ENCODE measurements around the gene GPR148.

GPR148 gene

DNA sequence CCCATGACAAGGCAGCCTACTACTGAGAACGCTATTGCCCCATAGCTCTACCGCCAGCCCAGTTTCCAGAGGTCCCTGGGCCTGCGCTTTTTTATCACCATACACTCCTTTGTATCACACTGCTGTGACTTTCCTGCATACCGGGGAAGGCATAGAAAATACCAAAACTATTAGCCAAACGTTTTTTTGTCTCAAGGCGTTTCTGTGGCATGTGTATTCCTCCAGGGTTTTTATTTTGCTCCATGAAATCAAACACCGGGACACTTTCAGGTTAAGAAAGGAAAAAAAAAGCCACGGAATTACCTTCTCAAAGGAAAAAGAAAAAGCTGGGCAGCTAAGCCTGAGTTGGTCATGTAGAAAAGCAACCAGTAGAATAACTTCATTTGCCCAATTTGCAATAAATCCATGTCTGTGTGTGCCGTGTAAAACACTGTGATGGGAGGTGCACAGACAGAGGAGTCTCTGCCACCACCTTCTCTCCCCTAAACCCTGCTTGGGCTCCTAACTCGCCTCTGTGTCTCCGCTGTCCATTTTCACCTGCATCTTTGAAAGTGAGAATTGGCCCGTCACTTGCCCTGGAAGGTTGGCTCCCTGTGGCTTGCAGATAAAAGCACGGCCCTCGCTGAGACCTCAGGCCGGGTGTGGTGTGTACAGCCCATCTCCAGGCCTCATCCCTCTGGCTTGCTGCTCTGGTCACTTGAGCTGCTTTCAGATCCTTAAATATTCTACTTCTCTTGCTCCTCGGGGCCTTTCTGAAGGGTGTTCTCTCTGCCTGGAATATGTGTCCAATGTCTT lies 28.2 kb downstream of the GPR148 start:
- peaks cover 34% of the 10 kb centered on the region for H3K27me3 ChIP-seq (ENCODE audit: insufficient read depth, low read length)
- H2AFZ ChIP-seq (ENCODE audit: low read depth, low read length) = no peak overlapping the region
- peak overlapping the region; percentile 46 for H3K4me3 ChIP-seq (ENCODE audit: low read length)
- H3K9me3 ChIP-seq (ENCODE audit: low read length) = no peaks in the 10 kb centered on the region
- H3K36me3 ChIP-seq (ENCODE audit: insufficient read depth, low read length) = no peaks in the 10 kb centered on the region
- H3K4me1 ChIP-seq (ENCODE audit: insufficient read depth, low read length) = peaks cover 8% of the 10 kb centered on the region

- peaks cover 27% of the 10 kb centered on the region for H3K27me3 ChIP-seq (ENCODE audit: insufficient read depth, low read length)
- no peaks in the 10 kb centered on the region for H3K36me3 ChIP-seq (ENCODE audit: insufficient read depth, low read length)
- no peaks in the 10 kb centered on the region for H3K9me3 ChIP-seq (ENCODE audit: low read length)
- H3K4me1 ChIP-seq (ENCODE audit: insufficient read depth, low read length) = peaks cover 8% of the 10 kb centered on the region
- no peak overlapping the region for H2AFZ ChIP-seq (ENCODE audit: low read depth, low read length)
- H3K4me3 ChIP-seq (ENCODE audit: low read length) = no peak overlapping the region
Observed at GRCh38 chr2:130759906-130760753, 31.3 kb downstream of the GPR148 start.

DNA sequence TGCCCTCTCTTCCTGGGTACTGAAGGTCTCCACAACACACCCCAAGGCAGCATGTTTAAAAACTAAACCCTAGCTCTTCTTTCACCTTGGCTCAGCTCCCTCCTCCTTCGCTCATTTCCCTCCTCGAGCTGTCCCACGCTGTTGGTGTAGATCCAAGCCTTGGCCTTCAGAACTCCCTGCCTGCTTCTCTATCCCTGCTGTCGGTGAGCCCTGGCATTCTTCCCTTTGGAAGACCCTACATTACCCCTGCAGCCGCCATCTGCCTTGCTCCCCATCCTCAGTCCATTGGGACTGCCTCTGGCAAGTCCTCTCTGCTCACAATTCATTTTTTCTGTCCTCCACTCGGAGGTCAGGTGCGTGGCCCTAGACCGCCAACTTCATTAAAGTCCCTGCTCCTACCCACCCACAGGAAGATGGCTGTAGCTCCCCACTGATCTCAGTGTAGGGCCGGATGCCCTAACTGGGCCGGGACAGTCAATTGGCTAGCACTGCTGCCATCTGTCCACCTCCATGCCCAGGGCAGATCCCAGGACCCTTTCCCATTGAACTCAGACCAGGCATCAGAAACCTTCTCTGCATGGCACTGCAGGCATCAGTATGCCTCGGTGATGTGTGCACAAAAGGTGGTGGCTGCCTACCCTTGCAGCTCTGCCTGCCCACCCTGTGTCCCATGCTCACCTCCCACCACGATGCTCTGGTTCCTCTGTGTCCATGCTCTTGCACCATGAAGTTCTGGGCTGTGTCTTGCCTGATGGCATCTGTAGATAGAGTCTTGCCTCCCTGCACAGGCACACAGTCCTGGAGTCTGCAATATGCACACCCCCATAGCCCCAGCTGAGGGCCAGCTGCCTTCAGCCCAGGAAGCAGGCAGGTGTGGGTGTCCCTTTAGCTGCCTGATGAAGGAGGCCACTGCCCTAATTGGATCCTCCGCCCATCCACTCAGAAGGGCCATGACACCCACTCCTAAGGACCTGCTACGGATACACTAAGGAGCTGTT lies 32.2 kb downstream of the GPR148 start:
- Histone ChIP-seq H2AFZ (ENCODE audit: low read depth, low read length) (no peak overlapping the region), H3K36me3 (ENCODE audit: insufficient read depth, low read length) (no peaks in the 10 kb centered on the region), H3K9me3 (ENCODE audit: low read length) (no peaks in the 10 kb centered on the region), H3K4me1 (ENCODE audit: insufficient read depth, low read length) (peaks cover 3% of the 10 kb centered on the region), H3K4me3 (ENCODE audit: low read length) (no peak overlapping the region), H3K27me3 (ENCODE audit: insufficient read depth, low read length) (peaks cover 24% of the 10 kb centered on the region)

DNA sequence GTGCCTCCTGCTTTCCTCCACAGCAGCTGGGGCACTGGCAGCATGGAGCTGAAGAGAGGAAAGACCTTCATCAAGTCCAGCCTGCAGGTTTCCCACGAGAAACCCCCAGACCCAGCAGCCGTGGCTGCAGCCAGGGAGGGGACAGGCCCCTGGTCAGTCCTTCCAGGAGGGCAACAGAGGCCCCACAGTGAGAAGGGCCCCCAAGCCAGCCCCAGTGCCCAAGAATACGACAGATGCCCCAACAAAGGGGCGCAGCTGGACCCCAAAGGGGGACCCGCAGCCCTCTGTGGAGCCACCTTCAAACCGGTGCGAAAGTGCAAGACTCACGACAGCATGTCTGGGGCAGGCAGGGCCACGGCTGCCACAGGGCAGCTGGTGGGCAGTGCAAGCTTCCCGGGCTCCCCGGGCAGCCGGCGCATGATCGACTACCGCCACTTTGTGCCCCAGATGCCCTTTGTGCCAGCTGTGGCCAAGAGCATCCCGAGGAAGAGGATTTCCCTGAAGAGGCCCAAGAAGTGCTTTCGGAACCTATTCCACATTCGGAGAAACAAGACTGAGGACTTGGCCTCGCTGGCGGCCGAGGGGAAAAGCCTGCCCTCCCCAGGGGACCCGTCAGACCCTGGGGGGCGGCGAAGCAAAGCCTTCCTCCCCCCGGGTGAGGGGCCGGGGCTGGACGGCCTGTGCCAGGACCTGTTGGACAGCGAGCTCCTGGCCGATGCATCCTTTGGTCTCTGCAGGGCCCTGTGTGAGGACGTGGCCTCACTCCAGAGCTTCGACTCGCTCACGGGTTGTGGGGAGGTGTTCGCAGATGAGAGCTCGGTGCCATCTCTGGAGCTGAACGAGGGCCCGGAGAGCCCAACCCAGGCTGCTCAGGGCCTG lies 33.4 kb downstream of the GPR148 start:
- Histone ChIP-seq H3K36me3 (ENCODE audit: insufficient read depth, low read length) (no peaks in the 10 kb centered on the region), H2AFZ (ENCODE audit: low read depth, low read length) (no peak overlapping the region), H3K9me3 (ENCODE audit: low read length) (no peaks in the 10 kb centered on the region), H3K4me3 (ENCODE audit: low read length) (no peak overlapping the region), H3K4me1 (ENCODE audit: insufficient read depth, low read length) (no peaks in the 10 kb centered on the region), H3K27me3 (ENCODE audit: insufficient read depth, low read length) (peaks cover 12% of the 10 kb centered on the region)

DNA sequence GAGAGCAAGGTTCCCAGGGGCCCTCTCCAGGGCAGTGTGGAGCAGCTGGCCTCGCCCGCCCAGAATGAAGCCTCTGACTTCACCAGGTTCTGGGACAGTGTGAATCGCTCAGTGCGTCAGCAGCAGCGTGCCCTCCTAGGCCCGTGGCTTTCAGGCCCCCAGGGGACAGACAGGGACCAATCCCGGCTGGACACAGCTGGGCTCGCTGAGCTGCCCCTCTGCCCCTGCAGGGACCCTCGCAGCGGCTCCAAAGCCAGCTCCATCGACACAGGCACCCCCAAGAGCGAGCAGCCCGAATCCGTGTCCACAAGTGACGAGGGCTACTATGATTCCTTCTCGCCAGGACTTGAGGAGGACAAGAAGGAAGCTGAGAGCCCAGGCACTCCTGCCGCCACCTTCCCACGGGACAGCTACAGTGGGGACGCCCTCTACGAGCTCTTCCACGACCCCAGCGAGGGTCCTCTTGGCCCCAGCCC lies 34.1 kb downstream of the GPR148 start:
- Histone ChIP-seq H3K9me3 (ENCODE audit: low read length) (no peaks in the 10 kb centered on the region), H3K36me3 (ENCODE audit: insufficient read depth, low read length) (no peaks in the 10 kb centered on the region), H3K27me3 (ENCODE audit: insufficient read depth, low read length) (peaks cover 8% of the 10 kb centered on the region), H3K4me1 (ENCODE audit: insufficient read depth, low read length) (no peaks in the 10 kb centered on the region), H3K4me3 (ENCODE audit: low read length) (no peak overlapping the region), H2AFZ (ENCODE audit: low read depth, low read length) (no peak overlapping the region)

GRCh38 chr2:130763405-130763804 lies 34.5 kb downstream of the GPR148 start:
- no peak overlapping the region for H3K4me3 ChIP-seq (ENCODE audit: low read length)
- H3K4me1 ChIP-seq (ENCODE audit: insufficient read depth, low read length) = no peaks in the 10 kb centered on the region
- no peaks in the 10 kb centered on the region for H3K36me3 ChIP-seq (ENCODE audit: insufficient read depth, low read length)
- H3K27me3 ChIP-seq (ENCODE audit: insufficient read depth, low read length) = peaks cover 8% of the 10 kb centered on the region
- no peak overlapping the region for H2AFZ ChIP-seq (ENCODE audit: low read depth, low read length)
- no peaks in the 10 kb centered on the region for H3K9me3 ChIP-seq (ENCODE audit: low read length)

- Histone ChIP-seq H3K4me3 (ENCODE audit: low read length) (no peak overlapping the region), H3K36me3 (ENCODE audit: insufficient read depth, low read length) (no peaks in the 10 kb centered on the region), H2AFZ (ENCODE audit: low read depth, low read length) (no peak overlapping the region), H3K9me3 (ENCODE audit: low read length) (no peaks in the 10 kb centered on the region), H3K4me1 (ENCODE audit: insufficient read depth, low read length) (no peaks in the 10 kb centered on the region), H3K27me3 (ENCODE audit: insufficient read depth, low read length) (peaks cover 3% of the 10 kb centered on the region)
Observed at GRCh38 chr2:130764035-130764820, 35.4 kb downstream of the GPR148 start.

DNA sequence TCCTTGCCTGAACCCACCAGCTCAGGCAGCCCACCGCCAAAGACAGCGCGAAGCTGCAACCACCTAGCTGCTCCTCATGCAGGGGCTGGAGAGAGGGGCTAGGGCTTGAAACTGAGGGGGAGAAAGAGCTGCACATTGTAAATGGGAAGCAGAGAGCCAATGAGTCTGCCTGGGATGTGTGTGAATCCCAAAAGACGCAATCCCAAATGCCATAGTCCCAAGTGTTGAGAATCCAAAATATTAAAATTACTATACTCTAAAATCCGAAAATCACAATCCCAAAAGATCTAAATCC lies 35.9 kb downstream of the GPR148 start:
- Histone ChIP-seq H3K9me3 (ENCODE audit: low read length) (no peaks in the 10 kb centered on the region), H3K36me3 (ENCODE audit: insufficient read depth, low read length) (no peaks in the 10 kb centered on the region), H3K4me3 (ENCODE audit: low read length) (no peak overlapping the region), H2AFZ (ENCODE audit: low read depth, low read length) (no peak overlapping the region), H3K27me3 (ENCODE audit: insufficient read depth, low read length) (peaks cover 3% of the 10 kb centered on the region), H3K4me1 (ENCODE audit: insufficient read depth, low read length) (no peaks in the 10 kb centered on the region)

DNA sequence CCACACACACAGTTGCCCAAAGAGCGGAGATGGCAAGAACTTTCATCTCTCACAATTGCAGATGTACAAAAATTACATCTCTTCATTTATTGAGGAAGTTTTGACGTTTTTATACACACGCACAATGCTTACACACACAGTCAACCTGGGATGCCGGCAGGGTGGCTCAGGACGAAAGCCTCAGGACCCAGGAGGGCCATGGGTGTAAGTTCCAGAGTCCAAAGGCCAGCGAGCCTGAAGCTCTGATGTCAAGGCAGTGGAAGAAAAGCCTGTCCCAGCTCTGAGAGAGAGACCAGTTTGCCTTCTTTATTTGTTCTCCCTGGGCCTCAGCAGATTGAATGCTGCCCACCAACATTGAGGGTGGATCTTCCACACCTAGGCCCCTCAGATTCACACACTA lies 36.6 kb downstream of the GPR148 start:
- H3K9me3 ChIP-seq (ENCODE audit: low read length) = no peaks in the 10 kb centered on the region
- no peaks in the 10 kb centered on the region for H3K36me3 ChIP-seq (ENCODE audit: insufficient read depth, low read length)
- H3K4me1 ChIP-seq (ENCODE audit: insufficient read depth, low read length) = no peaks in the 10 kb centered on the region
- no peak overlapping the region for H3K4me3 ChIP-seq (ENCODE audit: low read length)
- H2AFZ ChIP-seq (ENCODE audit: low read depth, low read length) = no peak overlapping the region
- peaks cover 3% of the 10 kb centered on the region for H3K27me3 ChIP-seq (ENCODE audit: insufficient read depth, low read length)

DNA sequence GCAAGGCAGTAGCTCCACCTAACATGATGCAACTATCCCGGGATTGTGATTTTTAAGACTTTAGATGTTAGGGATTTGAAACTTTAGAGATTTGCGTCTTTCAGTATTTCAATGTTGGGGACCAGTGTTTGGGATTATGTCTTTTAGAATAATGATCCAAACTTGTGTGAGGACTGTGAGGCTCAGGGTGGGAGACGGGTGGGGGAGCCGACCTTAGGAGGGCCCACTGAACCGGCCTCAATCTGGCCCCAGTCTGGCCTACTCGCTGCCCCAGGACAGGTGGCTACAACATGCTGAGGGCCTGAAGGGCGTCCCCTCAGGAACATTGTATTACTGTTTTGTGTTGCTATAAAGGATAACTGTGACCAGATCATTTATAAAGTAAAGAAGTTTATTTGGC lies 37.2 kb downstream of the GPR148 start:
- Histone ChIP-seq H3K4me3 (ENCODE audit: low read length) (no peak overlapping the region), H2AFZ (ENCODE audit: low read depth, low read length) (no peak overlapping the region), H3K36me3 (ENCODE audit: insufficient read depth, low read length) (no peaks in the 10 kb centered on the region), H3K9me3 (ENCODE audit: low read length) (no peaks in the 10 kb centered on the region), H3K4me1 (ENCODE audit: insufficient read depth, low read length) (no peaks in the 10 kb centered on the region), H3K27me3 (ENCODE audit: insufficient read depth, low read length) (peaks cover 3% of the 10 kb centered on the region)

DNA sequence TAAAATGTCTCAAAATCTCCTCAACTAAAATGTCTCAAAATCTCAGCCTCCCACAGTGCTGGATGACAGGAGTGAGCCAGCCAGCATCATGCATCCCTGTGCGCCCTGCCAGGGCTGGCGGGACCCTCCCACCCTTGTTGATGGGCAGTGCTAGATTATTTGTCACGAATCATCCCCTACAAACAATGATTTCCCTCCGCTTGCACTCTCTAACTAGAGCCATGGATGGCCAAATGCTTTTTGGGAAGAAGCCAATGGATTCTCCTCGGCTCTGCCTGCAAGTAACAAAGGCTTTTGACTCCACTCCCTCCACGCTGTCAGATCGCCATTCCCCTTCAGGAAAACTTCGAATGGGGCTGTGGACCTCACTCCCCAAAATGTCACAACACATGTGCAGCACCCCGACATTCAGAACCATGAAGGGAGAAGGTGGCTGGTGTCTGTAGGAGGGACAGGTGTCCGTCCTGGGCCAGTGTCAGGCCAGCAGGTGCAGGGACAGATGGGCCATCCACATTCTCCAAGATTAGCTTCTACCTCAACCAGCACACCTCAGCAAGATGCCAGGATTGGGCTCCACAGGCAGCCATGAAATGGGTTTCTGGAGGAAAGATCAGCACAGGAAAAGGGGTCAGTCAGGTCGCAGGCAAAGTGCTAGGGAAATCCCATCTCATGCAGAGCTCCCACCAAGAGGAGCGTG lies 38.0 kb downstream of the GPR148 start:
- no peaks in the 10 kb centered on the region for H3K9me3 ChIP-seq (ENCODE audit: low read length)
- no peaks in the 10 kb centered on the region for H3K4me1 ChIP-seq (ENCODE audit: insufficient read depth, low read length)
- H3K4me3 ChIP-seq (ENCODE audit: low read length) = no peak overlapping the region
- no peak overlapping the region for H2AFZ ChIP-seq (ENCODE audit: low read depth, low read length)
- peaks cover 3% of the 10 kb centered on the region for H3K27me3 ChIP-seq (ENCODE audit: insufficient read depth, low read length)
- no peaks in the 10 kb centered on the region for H3K36me3 ChIP-seq (ENCODE audit: insufficient read depth, low read length)
